ENCODE data around the gene EEF1A2.

Gene EEF1A2

DNA sequence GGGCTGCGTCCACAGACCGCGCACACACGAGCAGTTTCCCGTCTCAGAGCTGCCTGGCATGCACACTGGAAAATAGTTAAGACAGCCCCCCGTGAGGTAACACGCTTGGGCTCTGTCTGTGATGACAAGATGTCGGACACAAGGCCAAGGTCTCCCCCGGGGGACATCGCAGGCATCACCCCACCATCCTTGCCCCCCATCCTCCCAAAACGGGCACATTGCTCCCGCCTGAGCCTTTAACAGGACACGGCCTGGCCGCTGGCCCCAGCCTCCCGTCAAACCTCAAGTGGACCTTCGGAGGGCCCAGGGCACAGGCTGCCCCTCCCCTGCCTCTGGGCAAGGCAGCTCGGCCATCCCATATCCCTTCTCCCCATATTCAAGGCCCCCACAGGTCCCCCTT is 32.0 kb downstream of the EEF1A2 start:
- TF ChIP-seq POU2F2 (IDR thresholded peaks at IDR 0.05; ENCODE audit: low read depth, low read length) (no peak), POLR2AphosphoS5 (IDR thresholded peaks at IDR 0.05; ENCODE audit: low read depth, low read length) (no peak), POLR2A (IDR thresholded peaks at IDR 0.05; ENCODE audit: low read depth, low read length) (no peak), PAX5 (IDR thresholded peaks at IDR 0.05; ENCODE audit: insufficient read depth, low read length, severe bottlenecking) (no peak), TAF1 (IDR thresholded peaks at IDR 0.05; ENCODE audit: low read depth, low read length) (no peak), SPI1 (IDR thresholded peaks at IDR 0.05; ENCODE audit: low read depth, low read length) (no peak)
- DNase-seq (ENCODE audit: insufficient read length, low spot score) = no peak
- no peak for FAIRE-seq

DNA sequence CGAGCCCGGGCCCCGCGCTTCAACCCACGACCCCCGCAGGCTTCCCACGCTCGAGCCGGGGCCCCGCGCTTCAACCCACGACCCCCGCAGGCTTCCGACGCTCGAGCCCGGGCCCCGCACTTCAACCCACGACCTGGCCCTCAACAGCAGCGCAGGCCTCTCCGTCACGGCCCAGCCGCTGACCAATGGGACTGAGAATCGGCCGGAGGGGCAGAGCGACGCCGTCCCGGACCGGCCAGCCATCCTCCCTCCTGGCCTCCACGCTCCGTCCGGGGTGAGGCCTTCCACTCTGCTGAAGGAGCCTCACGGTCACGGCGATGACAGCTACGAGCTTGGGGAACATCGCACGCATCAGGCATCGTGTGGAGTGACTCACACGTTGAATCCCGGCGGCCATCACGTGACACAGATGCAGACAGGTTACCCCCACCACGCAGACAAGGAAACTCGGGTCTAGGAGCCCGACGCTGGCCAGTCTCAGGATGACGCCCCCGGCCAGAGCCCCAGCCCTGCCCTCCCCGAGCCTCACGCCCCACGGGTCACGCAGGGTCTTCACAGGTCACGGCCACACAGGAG is 32.5 kb downstream of the EEF1A2 start:
- DNase-seq (ENCODE audit: insufficient read length, low spot score) (no peak), FAIRE-seq (no peak)
- no peak for TF ChIP-seq POU2F2 (IDR thresholded peaks at IDR 0.05; ENCODE audit: low read depth, low read length)
- no peak for TF ChIP-seq SPI1 (IDR thresholded peaks at IDR 0.05; ENCODE audit: low read depth, low read length)
- TF ChIP-seq TAF1 (IDR thresholded peaks at IDR 0.05; ENCODE audit: low read depth, low read length) = no peak
- no peak for TF ChIP-seq POLR2AphosphoS5 (IDR thresholded peaks at IDR 0.05; ENCODE audit: low read depth, low read length)
- TF ChIP-seq POLR2A (IDR thresholded peaks at IDR 0.05; ENCODE audit: low read depth, low read length) = no peak
- TF ChIP-seq PAX5 (IDR thresholded peaks at IDR 0.05; ENCODE audit: insufficient read depth, low read length, severe bottlenecking) = no peak

DNA sequence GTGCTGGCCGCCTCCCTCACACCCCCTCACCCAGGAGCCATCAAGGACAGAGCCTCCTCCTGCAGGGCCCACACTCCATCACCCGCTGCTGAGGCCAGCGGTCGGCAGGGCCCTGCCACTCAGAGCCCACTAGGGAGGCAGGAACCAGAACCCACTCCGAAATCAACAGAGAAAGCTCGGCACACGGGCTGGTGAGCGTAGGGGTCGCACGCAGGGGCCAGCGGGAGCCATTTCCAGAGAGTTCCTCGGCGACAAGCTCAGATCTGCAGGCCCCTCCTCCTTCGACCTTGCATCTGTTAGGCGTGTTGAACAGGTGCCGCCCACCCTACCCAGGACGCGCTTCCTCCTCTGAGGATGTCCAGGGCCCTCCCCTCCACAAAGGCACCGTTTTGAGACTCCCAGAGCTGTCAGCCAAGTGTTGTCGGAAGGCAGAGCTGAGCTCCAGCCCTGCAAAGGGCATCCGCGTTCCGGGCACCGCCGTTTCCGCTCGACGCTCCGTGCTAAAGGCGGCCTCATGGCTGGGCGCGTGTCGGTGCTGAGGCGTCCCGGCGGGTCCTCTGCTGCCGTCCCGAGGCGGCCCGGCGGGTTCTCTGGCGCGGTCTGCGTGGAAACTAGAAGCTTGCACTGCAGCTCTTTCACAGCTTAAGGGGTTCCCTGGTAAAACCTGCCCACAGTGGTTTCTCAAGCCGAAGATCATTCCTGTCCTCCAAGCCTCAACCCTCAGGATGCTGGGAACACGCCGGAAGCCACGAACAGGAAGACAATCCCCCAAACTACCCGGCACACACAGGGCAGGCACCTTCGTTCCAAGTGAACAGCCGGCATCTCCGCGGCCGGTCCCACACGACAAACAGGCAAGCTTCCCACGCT is 33.3 kb downstream of the EEF1A2 start:
- FAIRE-seq (no peak), DNase-seq (ENCODE audit: insufficient read length, low spot score) (no peak)
- TF ChIP-seq POLR2A (IDR thresholded peaks at IDR 0.05; ENCODE audit: low read depth, low read length) = no peak
- no peak for TF ChIP-seq POLR2AphosphoS5 (IDR thresholded peaks at IDR 0.05; ENCODE audit: low read depth, low read length)
- no peak for TF ChIP-seq SPI1 (IDR thresholded peaks at IDR 0.05; ENCODE audit: low read depth, low read length)
- TF ChIP-seq POU2F2 (IDR thresholded peaks at IDR 0.05; ENCODE audit: low read depth, low read length) = no peak
- no peak for TF ChIP-seq TAF1 (IDR thresholded peaks at IDR 0.05; ENCODE audit: low read depth, low read length)
- TF ChIP-seq PAX5 (IDR thresholded peaks at IDR 0.05; ENCODE audit: insufficient read depth, low read length, severe bottlenecking) = no peak

DNA sequence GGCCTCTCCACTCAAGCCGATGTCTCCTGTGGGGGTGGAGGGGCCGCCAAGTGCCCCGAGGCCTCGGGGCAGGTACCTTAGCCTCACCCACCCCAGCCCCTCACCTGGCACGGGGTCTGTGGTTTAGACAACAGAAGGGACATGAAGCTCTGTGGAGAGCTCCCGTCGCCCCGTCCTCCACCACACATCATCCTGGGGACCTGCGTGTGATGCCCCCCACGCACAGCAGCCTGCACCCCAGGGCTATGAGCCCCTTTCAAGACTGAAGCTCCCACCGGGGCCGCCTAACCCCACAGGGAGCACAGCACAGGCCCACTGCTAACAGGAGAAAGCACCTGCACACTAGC is 34.6 kb downstream of the EEF1A2 start:
- TF ChIP-seq POU2F2 (IDR thresholded peaks at IDR 0.05; ENCODE audit: low read depth, low read length) (no peak), SPI1 (IDR thresholded peaks at IDR 0.05; ENCODE audit: low read depth, low read length) (no peak), PAX5 (IDR thresholded peaks at IDR 0.05; ENCODE audit: insufficient read depth, low read length, severe bottlenecking) (no peak), POLR2AphosphoS5 (IDR thresholded peaks at IDR 0.05; ENCODE audit: low read depth, low read length) (no peak), TAF1 (IDR thresholded peaks at IDR 0.05; ENCODE audit: low read depth, low read length) (no peak), POLR2A (IDR thresholded peaks at IDR 0.05; ENCODE audit: low read depth, low read length) (no peak)
- FAIRE-seq = no peak
- no peak for DNase-seq (ENCODE audit: insufficient read length, low spot score)

DNA sequence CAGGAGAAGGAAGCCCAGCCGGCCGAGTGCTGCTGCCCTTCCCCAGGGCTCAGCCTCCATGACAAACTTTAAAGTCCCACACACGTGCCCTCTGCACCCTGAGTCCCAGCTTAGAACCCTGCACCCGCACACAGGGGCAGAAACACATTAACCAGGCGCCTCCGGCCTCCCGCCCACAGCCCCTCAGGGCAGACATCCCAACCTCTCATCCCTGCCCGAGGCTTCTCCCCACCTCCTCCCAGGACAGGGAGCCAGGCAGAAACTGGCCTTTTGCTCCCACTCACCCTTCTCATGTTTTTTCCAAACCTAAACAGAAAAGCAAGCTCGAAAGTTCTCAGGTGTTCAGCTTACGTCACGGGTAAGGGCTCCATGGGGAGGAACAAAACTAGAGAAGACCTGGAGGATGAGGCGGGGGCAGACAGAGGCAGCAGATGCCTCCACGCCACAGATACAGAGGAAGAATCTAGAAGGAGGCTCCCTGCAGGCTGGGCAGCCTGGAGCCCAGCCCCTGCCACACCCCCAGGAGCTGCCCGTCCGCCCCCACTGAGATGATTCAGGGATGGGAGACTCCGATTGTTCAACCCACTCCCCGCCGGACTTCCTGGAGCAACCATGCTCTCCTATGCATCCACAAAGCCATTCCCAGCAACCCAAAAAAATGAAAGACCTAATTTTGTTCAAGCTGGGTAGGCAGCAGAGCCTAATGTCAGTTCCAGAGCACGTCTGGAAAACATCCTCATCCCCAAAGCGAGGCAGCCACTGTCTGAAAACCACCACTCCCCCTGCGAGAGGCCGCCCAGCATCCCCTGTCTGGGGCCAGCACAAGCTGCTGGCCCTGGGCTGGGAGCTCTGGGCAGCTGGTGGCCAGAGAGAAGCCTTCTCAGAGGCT is 35.2 kb downstream of the EEF1A2 start:
- TF ChIP-seq TAF1 (IDR thresholded peaks at IDR 0.05; ENCODE audit: low read depth, low read length) = no peak
- no peak for TF ChIP-seq SPI1 (IDR thresholded peaks at IDR 0.05; ENCODE audit: low read depth, low read length)
- TF ChIP-seq POLR2AphosphoS5 (IDR thresholded peaks at IDR 0.05; ENCODE audit: low read depth, low read length) = no peak
- no peak for TF ChIP-seq PAX5 (IDR thresholded peaks at IDR 0.05; ENCODE audit: insufficient read depth, low read length, severe bottlenecking)
- no peak for TF ChIP-seq POU2F2 (IDR thresholded peaks at IDR 0.05; ENCODE audit: low read depth, low read length)
- no peak for TF ChIP-seq POLR2A (IDR thresholded peaks at IDR 0.05; ENCODE audit: low read depth, low read length)
- DNase-seq (ENCODE audit: insufficient read length, low spot score) = no peak
- FAIRE-seq = no peak

DNA sequence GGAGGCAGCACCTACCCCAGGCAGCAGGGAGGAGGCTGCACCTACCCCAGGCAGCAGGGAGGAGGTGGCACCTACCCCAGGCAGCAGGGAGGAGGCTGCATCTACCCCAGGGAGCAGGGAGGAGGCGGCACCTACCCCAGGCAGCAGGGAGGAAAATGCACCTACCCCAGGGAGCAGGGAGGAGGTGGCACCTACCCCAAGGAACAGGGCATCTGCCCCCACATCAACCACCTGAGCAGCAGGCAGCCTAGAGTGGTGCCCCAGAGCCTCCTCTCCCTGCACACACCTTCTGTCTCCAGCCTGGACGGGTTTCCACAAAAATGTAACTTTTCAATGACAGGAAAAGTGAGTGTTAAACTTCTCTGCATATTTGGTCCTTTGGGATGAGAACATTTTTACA is 36.6 kb downstream of the EEF1A2 start:
- no peak for TF ChIP-seq POLR2AphosphoS5 (IDR thresholded peaks at IDR 0.05; ENCODE audit: low read depth, low read length)
- FAIRE-seq (no peak), DNase-seq (ENCODE audit: insufficient read length, low spot score) (no peak)

DNA sequence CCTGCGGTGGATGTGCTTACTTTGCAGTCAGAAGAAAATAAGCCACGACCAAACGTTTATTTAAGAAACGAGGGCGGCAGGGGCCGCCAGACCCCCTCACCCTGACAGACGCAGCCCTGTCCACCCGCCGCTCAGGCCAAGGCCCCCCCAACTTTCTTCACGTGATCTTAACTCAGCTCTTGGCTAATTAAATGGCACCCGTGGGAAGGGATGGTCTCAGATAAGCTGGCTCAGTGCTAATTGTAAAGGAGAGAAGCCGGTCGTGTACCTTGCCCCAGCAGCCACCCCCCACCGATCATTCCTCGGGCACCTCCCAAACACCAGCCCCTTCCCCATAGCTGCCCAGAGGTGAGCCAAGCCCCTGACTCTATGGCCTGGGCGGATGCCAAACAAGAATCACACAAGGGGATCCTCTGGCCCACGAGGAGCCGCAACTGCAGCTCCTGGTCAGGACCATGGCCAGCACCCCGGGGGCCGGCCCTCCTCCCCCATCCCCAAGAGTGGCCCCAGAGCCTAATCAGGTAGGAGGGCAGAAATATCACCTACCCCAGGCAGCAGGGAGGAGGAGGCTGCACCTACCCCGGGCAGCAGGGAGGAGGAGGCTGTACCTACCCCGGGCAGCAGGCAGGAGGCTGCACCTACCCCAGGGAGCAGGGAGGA is 37.6 kb downstream of the EEF1A2 start:
- DNase-seq (ENCODE audit: insufficient read length, low spot score) (peak; percentile 72), FAIRE-seq (no peak)
- TF ChIP-seq POLR2A (IDR thresholded peaks at IDR 0.05; ENCODE audit: low read depth, low read length) (no peak), POU2F2 (IDR thresholded peaks at IDR 0.05; ENCODE audit: low read depth, low read length) (no peak), TAF1 (IDR thresholded peaks at IDR 0.05; ENCODE audit: low read depth, low read length) (no peak), POLR2AphosphoS5 (IDR thresholded peaks at IDR 0.05; ENCODE audit: low read depth, low read length) (no peak), SPI1 (IDR thresholded peaks at IDR 0.05; ENCODE audit: low read depth, low read length) (no peak)

DNA sequence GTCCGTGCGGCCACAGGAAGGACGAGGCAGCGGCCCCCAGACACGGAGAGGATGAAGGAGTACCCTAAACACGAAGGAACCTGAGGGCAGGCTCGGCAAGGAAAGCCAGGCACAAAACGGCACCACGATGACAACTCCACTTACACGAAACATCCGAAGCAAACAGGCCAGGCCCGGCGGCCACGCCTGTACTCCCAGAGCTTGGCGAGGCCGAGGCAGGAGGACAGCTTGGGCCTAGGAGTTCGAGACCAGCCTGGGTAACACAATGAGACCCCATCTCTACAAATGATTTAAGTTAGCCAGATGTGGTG is 39.9 kb downstream of the EEF1A2 start:
- FAIRE-seq = no peak
- TF ChIP-seq PAX5 (IDR thresholded peaks at IDR 0.05; ENCODE audit: insufficient read depth, low read length, severe bottlenecking) (no peak), TAF1 (IDR thresholded peaks at IDR 0.05; ENCODE audit: low read depth, low read length) (no peak), POLR2AphosphoS5 (IDR thresholded peaks at IDR 0.05; ENCODE audit: low read depth, low read length) (no peak), SPI1 (IDR thresholded peaks at IDR 0.05; ENCODE audit: low read depth, low read length) (no peak), POU2F2 (IDR thresholded peaks at IDR 0.05; ENCODE audit: low read depth, low read length) (no peak), POLR2A (IDR thresholded peaks at IDR 0.05; ENCODE audit: low read depth, low read length) (no peak)

More for the DNA sequence above, 39.9 kb downstream of the EEF1A2 start:
- DNase-seq (ENCODE audit: insufficient read length, low spot score) = no peak

All from GM12891 (cell line).